HL-60 (cell line): Measurements from ENCODE around the gene ADAM19.

Experiments used
- DNase-seq, 2 experiments: peaks; one replicate each; pipeline ENCODE4 v3.0.0-alpha.2; 2010 to 2020; ENCODE audit warnings: low read depth in 1 of 2, low spot score in 1 of 2
- H3K27ac ChIP-seq: fragments of 250-450 bp; sonication (Bioruptor Pico); replicated peaks from 2 replicates; pipeline ENCODE4 v1.5.1; 2020; ENCODE audit warnings: mild to moderate bottlenecking, moderate library complexity
- H3K27me3 ChIP-seq: fragments of 250-450 bp; sonication (Bioruptor Pico); 2 replicates; pipeline ENCODE4 v1.5.1; 2021; ENCODE audit warnings: mild to moderate bottlenecking, moderate library complexity; ENCODE audit not compliant: insufficient read depth, poor library complexity, severe bottlenecking
- H3K4me3 ChIP-seq: replicated peaks from 2 replicates; pipeline ENCODE4 v1.5.1; 2011; ENCODE audit warnings: mild to moderate bottlenecking, control low read depth, low read length; ENCODE audit not compliant: insufficient read depth
- GABPA ChIP-seq: IDR thresholded peaks from 2 replicates; pipeline ENCODE4 v1.6.1; 2012; ENCODE audit warnings: low read depth
- POLR2AphosphoS5 ChIP-seq: IDR thresholded peaks from 2 replicates; pipeline ENCODE4 v1.6.1; 2012; ENCODE audit warnings: low read depth
- SPI1 ChIP-seq: IDR thresholded peaks from 2 replicates; pipeline ENCODE4 v1.6.1; 2012; ENCODE audit warnings: low read depth, mild to moderate bottlenecking, borderline replicate concordance
- TF ChIP-seq, protein P1 (sequence below): IDR thresholded peaks from 2 replicates; pipeline ENCODE4 v1.6.1; 2012; ENCODE audit warnings: low read depth; ENCODE audit not compliant: insufficient replicate concordance
- TF ChIP-seq, protein P2 (sequence below): IDR thresholded peaks from one replicate; pipeline ENCODE4 v1.5.1; 2011; ENCODE audit warnings: low read length, control low read depth, inconsistent platforms; ENCODE audit not compliant: insufficient read depth

The ADAM19 gene

GRCh38 chr5:157459715-157460599 lies 115.6 kb downstream of the ADAM19 start, which contains the start of gene NIPAL4:
Gene NIPAL4, plus strand, starts transcription at chr5:157460213. Its CDS starts 108 bp downstream, at chr5:157460321.
- TF ChIP-seq SPI1 = no peak
- TF ChIP-seq, protein P1, sequence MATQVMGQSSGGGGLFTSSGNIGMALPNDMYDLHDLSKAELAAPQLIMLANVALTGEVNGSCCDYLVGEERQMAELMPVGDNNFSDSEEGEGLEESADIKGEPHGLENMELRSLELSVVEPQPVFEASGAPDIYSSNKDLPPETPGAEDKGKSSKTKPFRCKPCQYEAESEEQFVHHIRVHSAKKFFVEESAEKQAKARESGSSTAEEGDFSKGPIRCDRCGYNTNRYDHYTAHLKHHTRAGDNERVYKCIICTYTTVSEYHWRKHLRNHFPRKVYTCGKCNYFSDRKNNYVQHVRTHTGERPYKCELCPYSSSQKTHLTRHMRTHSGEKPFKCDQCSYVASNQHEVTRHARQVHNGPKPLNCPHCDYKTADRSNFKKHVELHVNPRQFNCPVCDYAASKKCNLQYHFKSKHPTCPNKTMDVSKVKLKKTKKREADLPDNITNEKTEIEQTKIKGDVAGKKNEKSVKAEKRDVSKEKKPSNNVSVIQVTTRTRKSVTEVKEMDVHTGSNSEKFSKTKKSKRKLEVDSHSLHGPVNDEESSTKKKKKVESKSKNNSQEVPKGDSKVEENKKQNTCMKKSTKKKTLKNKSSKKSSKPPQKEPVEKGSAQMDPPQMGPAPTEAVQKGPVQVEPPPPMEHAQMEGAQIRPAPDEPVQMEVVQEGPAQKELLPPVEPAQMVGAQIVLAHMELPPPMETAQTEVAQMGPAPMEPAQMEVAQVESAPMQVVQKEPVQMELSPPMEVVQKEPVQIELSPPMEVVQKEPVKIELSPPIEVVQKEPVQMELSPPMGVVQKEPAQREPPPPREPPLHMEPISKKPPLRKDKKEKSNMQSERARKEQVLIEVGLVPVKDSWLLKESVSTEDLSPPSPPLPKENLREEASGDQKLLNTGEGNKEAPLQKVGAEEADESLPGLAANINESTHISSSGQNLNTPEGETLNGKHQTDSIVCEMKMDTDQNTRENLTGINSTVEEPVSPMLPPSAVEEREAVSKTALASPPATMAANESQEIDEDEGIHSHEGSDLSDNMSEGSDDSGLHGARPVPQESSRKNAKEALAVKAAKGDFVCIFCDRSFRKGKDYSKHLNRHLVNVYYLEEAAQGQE = no peak
- TF ChIP-seq GABPA = no peak
- no peak for TF ChIP-seq POLR2AphosphoS5
- TF ChIP-seq, protein P2, sequence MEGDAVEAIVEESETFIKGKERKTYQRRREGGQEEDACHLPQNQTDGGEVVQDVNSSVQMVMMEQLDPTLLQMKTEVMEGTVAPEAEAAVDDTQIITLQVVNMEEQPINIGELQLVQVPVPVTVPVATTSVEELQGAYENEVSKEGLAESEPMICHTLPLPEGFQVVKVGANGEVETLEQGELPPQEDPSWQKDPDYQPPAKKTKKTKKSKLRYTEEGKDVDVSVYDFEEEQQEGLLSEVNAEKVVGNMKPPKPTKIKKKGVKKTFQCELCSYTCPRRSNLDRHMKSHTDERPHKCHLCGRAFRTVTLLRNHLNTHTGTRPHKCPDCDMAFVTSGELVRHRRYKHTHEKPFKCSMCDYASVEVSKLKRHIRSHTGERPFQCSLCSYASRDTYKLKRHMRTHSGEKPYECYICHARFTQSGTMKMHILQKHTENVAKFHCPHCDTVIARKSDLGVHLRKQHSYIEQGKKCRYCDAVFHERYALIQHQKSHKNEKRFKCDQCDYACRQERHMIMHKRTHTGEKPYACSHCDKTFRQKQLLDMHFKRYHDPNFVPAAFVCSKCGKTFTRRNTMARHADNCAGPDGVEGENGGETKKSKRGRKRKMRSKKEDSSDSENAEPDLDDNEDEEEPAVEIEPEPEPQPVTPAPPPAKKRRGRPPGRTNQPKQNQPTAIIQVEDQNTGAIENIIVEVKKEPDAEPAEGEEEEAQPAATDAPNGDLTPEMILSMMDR = no peak
- no peak within 1 kb of the TSS for H3K4me3 ChIP-seq
- peaks cover 4% of the 10 kb centered on the region for H3K27me3 ChIP-seq
- DNase-seq = no peak
- H3K27ac ChIP-seq = no peak within 1 kb of the TSS

DNA sequence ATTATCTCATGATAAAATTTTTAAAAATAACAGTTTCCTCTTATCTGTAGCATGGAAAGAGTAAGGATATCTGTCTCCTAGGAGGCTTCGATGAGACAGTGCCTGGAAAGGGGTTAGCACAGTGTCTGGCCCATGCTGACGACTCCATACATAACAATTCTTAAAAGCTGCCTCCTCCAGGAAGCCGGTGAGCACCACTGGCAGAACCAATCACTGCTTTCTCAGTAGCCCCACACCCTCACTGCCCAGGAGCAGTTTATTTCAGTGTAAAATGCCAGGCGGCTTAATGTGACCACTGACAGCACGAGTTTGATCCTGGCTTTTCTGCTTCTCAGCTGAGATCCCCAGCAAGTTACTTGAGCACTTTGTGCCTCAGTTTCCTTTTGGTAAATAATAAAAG lies 116.7 kb downstream of the ADAM19 start:
- H3K4me3 ChIP-seq = no peak overlapping the region
- peaks cover 4% of the 10 kb centered on the region for H3K27me3 ChIP-seq
- no peak for DNase-seq
- H3K27ac ChIP-seq = no peak overlapping the region
- TF ChIP-seq SPI1 = no peak
- TF ChIP-seq, protein P2 = no peak
- TF ChIP-seq, protein P1 = no peak
- TF ChIP-seq GABPA = no peak
- no peak for TF ChIP-seq POLR2AphosphoS5

DNA sequence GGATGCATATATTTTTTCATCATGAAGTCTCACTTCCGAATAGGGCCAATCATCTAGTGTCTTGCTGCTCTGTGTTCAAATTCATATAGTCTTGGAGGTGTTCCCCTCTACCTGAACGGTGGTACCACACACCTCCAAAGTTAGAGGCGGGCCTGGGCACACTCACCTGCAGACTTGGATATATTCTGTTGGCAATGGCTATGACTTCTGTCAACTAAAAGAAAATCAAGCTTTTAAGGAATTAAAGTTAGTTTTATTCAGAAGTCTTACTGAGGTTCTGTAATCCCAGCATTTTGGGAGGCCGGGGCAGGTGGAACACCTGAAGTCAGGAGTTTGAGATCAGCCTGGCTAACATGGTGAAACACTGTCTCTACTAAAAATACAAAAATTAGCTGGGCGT lies 118.2 kb downstream of the ADAM19 start:
- peaks cover 4% of the 10 kb centered on the region for H3K27me3 ChIP-seq
- H3K4me3 ChIP-seq = no peak overlapping the region
- H3K27ac ChIP-seq = no peak overlapping the region
- no peak for TF ChIP-seq POLR2AphosphoS5
- TF ChIP-seq, protein P1 = no peak
- no peak for TF ChIP-seq GABPA
- TF ChIP-seq, protein P2 = no peak
- TF ChIP-seq SPI1 = no peak
- no peak for DNase-seq
